H9 (cell line): Measurements from ENCODE around the gene RAI14. TPM values are rescaled to one million over a fixed set of nuclear protein-coding genes. Genes with fewer than 3 reads are reported as not detected.
A peak's percentile ranks its signal among the peaks of the same experiment; 100 is the strongest.

Experiments
- DNase-seq: peaks from one replicate; pipeline ENCODE4 v3.0.0-alpha.2; 2017
- H2AFZ ChIP-seq: one replicate; pipeline ENCODE4 v1.6.1; 2013; ENCODE audit warnings: mild to moderate bottlenecking, low read length, control low read depth, moderate library complexity
- H2AK5ac ChIP-seq: 2 replicates; pipeline ENCODE4 v1.6.1; 2013; ENCODE audit warnings: low read length, control low read depth, mixed read lengths; ENCODE audit not compliant: insufficient read length
- H2BK120ac ChIP-seq: one replicate; pipeline ENCODE4 v1.6.1; 2013; ENCODE audit warnings: low read depth, mild to moderate bottlenecking, low read length, control low read depth, inconsistent platforms; ENCODE audit not compliant: poor library complexity, severe bottlenecking
- H2BK12ac ChIP-seq: 2 replicates; pipeline ENCODE4 v1.6.1; 2013; ENCODE audit warnings: low read length, control low read depth, mixed read lengths, low read depth; ENCODE audit not compliant: insufficient read length
- H2BK15ac ChIP-seq: 2 replicates; pipeline ENCODE4 v1.6.1; 2013; ENCODE audit warnings: low read depth, low read length, control low read depth
- H2BK20ac ChIP-seq: one replicate; pipeline ENCODE4 v1.6.1; 2013; ENCODE audit warnings: low read depth, mild to moderate bottlenecking, low read length, control low read depth, inconsistent platforms; ENCODE audit not compliant: poor library complexity, severe bottlenecking
- H2BK5ac ChIP-seq: 2 replicates; pipeline ENCODE4 v1.6.1; 2013; ENCODE audit warnings: low read length, control low read depth, mixed read lengths; ENCODE audit not compliant: insufficient read length
- H3K14ac ChIP-seq: 2 replicates; pipeline ENCODE4 v1.6.1; 2013; ENCODE audit warnings: low read length, control low read depth; ENCODE audit not compliant: insufficient read depth
- H3K18ac ChIP-seq: 2 replicates; pipeline ENCODE4 v1.6.1; 2013; ENCODE audit warnings: low read depth, mild to moderate bottlenecking, mixed read lengths, low read length, control low read depth; ENCODE audit not compliant: insufficient read length
- H3K23ac ChIP-seq: 2 replicates; pipeline ENCODE4 v1.6.1; 2013; ENCODE audit warnings: low read length, control low read depth, mixed read lengths, low read depth; ENCODE audit not compliant: insufficient read length
- H3K23me2 ChIP-seq: 2 replicates; pipeline ENCODE4 v1.6.1; 2013; ENCODE audit warnings: low read depth, mild to moderate bottlenecking, mixed read lengths, low read length, control low read depth; ENCODE audit not compliant: insufficient read length, poor library complexity, severe bottlenecking
- H3K27ac ChIP-seq: 2 replicates; pipeline ENCODE4 v1.5.1; 2013; ENCODE audit warnings: low read length, control low read depth, mixed read lengths, low read depth; ENCODE audit not compliant: insufficient read length
- H3K27me3 ChIP-seq: 2 replicates; pipeline ENCODE4 v1.6.1; 2013; ENCODE audit warnings: low read length, control low read depth, inconsistent platforms; ENCODE audit not compliant: insufficient read depth
- H3K4ac ChIP-seq: 2 replicates; pipeline ENCODE4 v1.6.1; 2013; ENCODE audit warnings: low read depth, mild to moderate bottlenecking, control low read depth, inconsistent platforms, low read length, moderate library complexity
- H3K4me1 ChIP-seq: 2 replicates; pipeline ENCODE4 v1.6.1; 2013; ENCODE audit warnings: low read length, control low read depth, inconsistent platforms; ENCODE audit not compliant: insufficient read depth
- H3K4me2 ChIP-seq: 2 replicates; pipeline ENCODE4 v1.6.1; 2013; ENCODE audit warnings: low read length, control low read depth, mixed read lengths; ENCODE audit not compliant: insufficient read length, insufficient read depth
- H3K56ac ChIP-seq: 2 replicates; pipeline ENCODE4 v1.6.1; 2013; ENCODE audit warnings: low read depth, mild to moderate bottlenecking, mixed read lengths, low read length, control low read depth; ENCODE audit not compliant: insufficient read length
- H3K79me1 ChIP-seq: 2 replicates; pipeline ENCODE4 v1.6.1; 2013; ENCODE audit warnings: low read depth, mild to moderate bottlenecking, moderate library complexity, low read length, control low read depth, inconsistent platforms; ENCODE audit not compliant: insufficient read depth, poor library complexity, severe bottlenecking
- H3K79me2 ChIP-seq: 2 replicates; pipeline ENCODE4 v1.6.1; 2013; ENCODE audit warnings: low read length, control low read depth, inconsistent platforms; ENCODE audit not compliant: insufficient read depth
- H3K9ac ChIP-seq: 2 replicates; pipeline ENCODE4 v1.6.1; 2013; ENCODE audit warnings: low read length, control low read depth, mixed read lengths; ENCODE audit not compliant: insufficient read length; ENCODE audit errors: extremely low read depth
- H3K9me3 ChIP-seq: one replicate; pipeline ENCODE4 v1.6.1; 2013; ENCODE audit warnings: low read depth, low read length, inconsistent platforms; ENCODE audit not compliant: control insufficient read depth
- H3T11ph ChIP-seq: one replicate; pipeline ENCODE4 v1.6.1; 2013; ENCODE audit warnings: mild to moderate bottlenecking, low read length, control low read depth, inconsistent platforms
- H4K20me1 ChIP-seq: one replicate; pipeline ENCODE4 v1.6.1; 2013; ENCODE audit not compliant: control insufficient read depth, insufficient read length, insufficient read depth
- H4K5ac ChIP-seq: 2 replicates; pipeline ENCODE4 v1.6.1; 2013; ENCODE audit warnings: low read depth, mild to moderate bottlenecking, mixed read lengths, low read length, control low read depth; ENCODE audit not compliant: insufficient read length
- H4K8ac ChIP-seq: replicated peaks from 2 replicates; pipeline ENCODE4 v1.6.1; 2013; ENCODE audit warnings: low read length, control low read depth, mixed read lengths, low read depth; ENCODE audit not compliant: insufficient read length
- H4K91ac ChIP-seq: 2 replicates; pipeline ENCODE4 v1.6.1; 2013; ENCODE audit warnings: low read depth, mild to moderate bottlenecking, moderate library complexity, mixed read lengths, low read length, control low read depth; ENCODE audit not compliant: insufficient read length
- H3K27ac Mint-ChIP-seq, 3 experiments: 2 replicates in 2 of 3; 3 replicates in 1 of 3; pipeline ENCODE4 v1.8.0; 2020 to 2021; ENCODE audit warnings: mixed read lengths in 3 of 3, mild to moderate bottlenecking in 1 of 3, moderate library complexity in 1 of 3
- H3K27me3 Mint-ChIP-seq: 2 replicates; pipeline ENCODE4 v1.8.0; 2021; ENCODE audit warnings: low read depth, mild to moderate bottlenecking, moderate library complexity, mixed read lengths
- H3K36me3 Mint-ChIP-seq, 3 experiments: 2 replicates in 2 of 3; 3 replicates in 1 of 3; pipeline ENCODE4 v1.8.0; 2020 to 2021; ENCODE audit warnings: low read depth in 3 of 3, mixed read lengths in 3 of 3; ENCODE audit not compliant: insufficient read depth in 1 of 3
- H3K4me1 Mint-ChIP-seq, 2 experiments: 2 replicates each; pipeline ENCODE4 v1.8.0; 2020; ENCODE audit warnings: mixed read lengths in 2 of 2
- H3K4me3 Mint-ChIP-seq, 2 experiments: 2 replicates in 1 of 2; 3 replicates in 1 of 2; pipeline ENCODE4 v1.8.0; 2020 to 2021; ENCODE audit warnings: mild to moderate bottlenecking in 2 of 2, mixed read lengths in 2 of 2, moderate library complexity in 1 of 2
- H3K9me3 Mint-ChIP-seq, 2 experiments: 2 replicates in 1 of 2; 3 replicates in 1 of 2; pipeline ENCODE4 v1.8.0; 2020; ENCODE audit warnings: mild to moderate bottlenecking in 2 of 2, mixed read lengths in 2 of 2, moderate library complexity in 1 of 2
- WGBS: extraction: QIAGEN DNeasy Blood & Tissue Kit; methylation state at CpG from one replicate; pipeline ENCODE4 v1.1.7; 2013; ENCODE audit warnings: missing lambda C conversion rate, low lambda C conversion rate, mixed read lengths; ENCODE audit not compliant: insufficient read length; ENCODE audit errors: extremely low coverage; 5-methylcytosine and 5-hydroxymethylcytosine counted together
- total RNA-seq: library from RNA; stranded (reverse); gene quantifications from 2 replicates; pipeline ENCODE4 v1.2.1, GENCODE V29; 2021
- TF ChIP-seq, protein P1 (sequence below): fragments of 200-600 bp; sonication (generic); conservative IDR thresholded peaks from 3 replicates; pipeline ENCODE4 v1.8.0; 2021; ENCODE audit warnings: antibody characterized with exemption, mild to moderate bottlenecking

Gene RAI14
- total RNA-seq, 1 experiment from 2014 or later = 127 TPM

DNA sequence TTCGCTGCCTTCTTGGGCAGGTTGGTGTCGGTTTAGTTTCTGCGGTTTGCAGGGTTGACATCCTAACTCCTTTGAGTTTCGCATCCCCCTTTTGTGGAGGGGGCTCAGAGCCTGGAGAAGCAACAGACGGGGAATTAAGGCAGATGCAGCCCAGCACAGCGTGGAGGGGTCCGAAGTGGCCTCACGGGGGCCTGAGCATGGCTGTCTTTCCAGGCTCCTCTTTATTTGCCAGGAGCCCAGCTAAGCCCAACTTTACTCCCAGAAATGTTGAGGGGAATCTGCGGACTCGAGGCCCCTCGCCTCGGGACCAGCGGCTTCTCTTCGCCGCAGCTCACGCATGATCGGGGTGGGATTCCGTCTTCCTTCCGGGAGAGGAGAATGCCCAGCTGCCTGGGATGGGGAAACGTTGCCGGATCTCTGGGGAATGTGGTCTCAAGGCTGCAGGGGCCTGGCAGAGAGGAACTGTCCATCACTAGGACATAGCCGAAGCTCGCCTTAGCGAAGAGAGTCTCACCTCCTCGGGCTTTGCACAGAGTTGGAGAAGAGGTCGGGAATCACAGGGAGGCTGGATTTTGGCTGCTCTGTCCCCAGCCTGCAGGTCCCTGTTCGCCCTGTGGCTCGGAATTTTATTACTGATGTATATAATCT is 1.3 kb downstream of the RAI14 start:
- Histone ChIP-seq H3T11ph (no peak overlapping the region), H3K23ac (no peak overlapping the region), H2AK5ac (no peak overlapping the region), H4K20me1 (no peaks in the 10 kb centered on the region), H4K91ac (no peak overlapping the region), H3K14ac (peak overlapping the region; percentile 94), H2BK15ac (no peak overlapping the region), H3K79me1 (no peaks in the 10 kb centered on the region), H3K79me2 (peaks cover 43% of the 10 kb centered on the region), H2BK5ac (no peak overlapping the region), H3K4me1 (peaks cover 8% of the 10 kb centered on the region; the same call in 1 of the 2 replicates), H4K8ac (no peak overlapping the region), H3K4ac (no peak overlapping the region), H3K27ac (no peak overlapping the region), H3K9ac (peak overlapping the region; percentile 92), H3K4me2 (peak overlapping the region; percentile 88), H2BK20ac (no peak overlapping the region), H2BK12ac (no peak overlapping the region), H3K23me2 (peaks cover 17% of the 10 kb centered on the region), H2BK120ac (no peak overlapping the region), H3K18ac (peak overlapping the region; percentile 61), H3K9me3 (no peaks in the 10 kb centered on the region), H3K56ac (no peak overlapping the region), H2AFZ (no peak overlapping the region), H3K27me3 (no peaks in the 10 kb centered on the region), H4K5ac (no peak overlapping the region)
- Mint-ChIP-seq H3K4me1 (peaks cover 40 to 50% of the 10 kb centered on the region in 2 experiments), H3K27me3 (no peaks in the 10 kb centered on the region), H3K4me3 (peak overlapping the region; percentile 84 to 94), H3K27ac (peak overlapping the region in 2 of 3 experiments; percentile 69 to 88; a peak in 5 of 7 replicates), H3K9me3 (peaks cover 0 to 2% of the 10 kb centered on the region in 2 experiments; a peak in 1 of 5 replicates), H3K36me3 (peaks cover 6 to 20% (median 15%) of the 10 kb centered on the region in 3 experiments; a peak in 5 of 7 replicates)
- no peak for DNase-seq
- WGBS = no CpG with 5 or more reads among the region's 28 CpGs
- TF ChIP-seq, protein P1, sequence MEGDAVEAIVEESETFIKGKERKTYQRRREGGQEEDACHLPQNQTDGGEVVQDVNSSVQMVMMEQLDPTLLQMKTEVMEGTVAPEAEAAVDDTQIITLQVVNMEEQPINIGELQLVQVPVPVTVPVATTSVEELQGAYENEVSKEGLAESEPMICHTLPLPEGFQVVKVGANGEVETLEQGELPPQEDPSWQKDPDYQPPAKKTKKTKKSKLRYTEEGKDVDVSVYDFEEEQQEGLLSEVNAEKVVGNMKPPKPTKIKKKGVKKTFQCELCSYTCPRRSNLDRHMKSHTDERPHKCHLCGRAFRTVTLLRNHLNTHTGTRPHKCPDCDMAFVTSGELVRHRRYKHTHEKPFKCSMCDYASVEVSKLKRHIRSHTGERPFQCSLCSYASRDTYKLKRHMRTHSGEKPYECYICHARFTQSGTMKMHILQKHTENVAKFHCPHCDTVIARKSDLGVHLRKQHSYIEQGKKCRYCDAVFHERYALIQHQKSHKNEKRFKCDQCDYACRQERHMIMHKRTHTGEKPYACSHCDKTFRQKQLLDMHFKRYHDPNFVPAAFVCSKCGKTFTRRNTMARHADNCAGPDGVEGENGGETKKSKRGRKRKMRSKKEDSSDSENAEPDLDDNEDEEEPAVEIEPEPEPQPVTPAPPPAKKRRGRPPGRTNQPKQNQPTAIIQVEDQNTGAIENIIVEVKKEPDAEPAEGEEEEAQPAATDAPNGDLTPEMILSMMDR = 0 out of 3 replicates have a peak, but pooled peaks have one; percentile 7
